NCI-H69 (cell line): ENCODE measurements around the gene TMEM169.

Source experiments
- DNase-seq: peaks from one replicate; lab custom pipeline; 2025; lab: John Stamatoyannopoulos, UW

TMEM169 gene

GRCh38 chr2:216104691-216105090 is 23.0 kb downstream of the TMEM169 start:
- DNase-seq = no peak

DNA sequence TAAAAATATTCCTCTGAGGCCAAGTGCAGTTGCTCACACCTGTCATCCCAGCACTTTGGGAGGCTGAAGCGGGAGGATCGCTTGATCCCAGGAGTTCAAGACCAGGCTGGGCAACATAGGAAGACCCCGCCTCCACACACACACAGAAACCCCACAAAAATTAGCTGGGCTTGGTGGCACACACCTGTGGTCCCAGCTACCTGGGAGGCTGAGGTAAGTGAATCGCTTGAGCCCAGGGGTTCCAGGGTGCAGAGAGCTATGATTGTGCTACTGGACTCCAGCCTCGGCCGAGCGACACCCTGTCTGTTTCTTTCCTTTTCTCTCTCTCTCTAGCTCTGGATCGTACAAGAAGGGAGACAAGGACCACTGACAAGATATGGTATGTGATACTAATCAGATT is 25.6 kb downstream of the TMEM169 start:
- DNase-seq = no peak

- DNase-seq = no peak
These were observed 26.0 kb downstream of the TMEM169 start for GRCh38 chr2:216107760-216108159.

- peak; percentile 40 for DNase-seq
These were observed 26.7 kb downstream of the TMEM169 start for GRCh38 chr2:216108310-216108966.

DNA sequence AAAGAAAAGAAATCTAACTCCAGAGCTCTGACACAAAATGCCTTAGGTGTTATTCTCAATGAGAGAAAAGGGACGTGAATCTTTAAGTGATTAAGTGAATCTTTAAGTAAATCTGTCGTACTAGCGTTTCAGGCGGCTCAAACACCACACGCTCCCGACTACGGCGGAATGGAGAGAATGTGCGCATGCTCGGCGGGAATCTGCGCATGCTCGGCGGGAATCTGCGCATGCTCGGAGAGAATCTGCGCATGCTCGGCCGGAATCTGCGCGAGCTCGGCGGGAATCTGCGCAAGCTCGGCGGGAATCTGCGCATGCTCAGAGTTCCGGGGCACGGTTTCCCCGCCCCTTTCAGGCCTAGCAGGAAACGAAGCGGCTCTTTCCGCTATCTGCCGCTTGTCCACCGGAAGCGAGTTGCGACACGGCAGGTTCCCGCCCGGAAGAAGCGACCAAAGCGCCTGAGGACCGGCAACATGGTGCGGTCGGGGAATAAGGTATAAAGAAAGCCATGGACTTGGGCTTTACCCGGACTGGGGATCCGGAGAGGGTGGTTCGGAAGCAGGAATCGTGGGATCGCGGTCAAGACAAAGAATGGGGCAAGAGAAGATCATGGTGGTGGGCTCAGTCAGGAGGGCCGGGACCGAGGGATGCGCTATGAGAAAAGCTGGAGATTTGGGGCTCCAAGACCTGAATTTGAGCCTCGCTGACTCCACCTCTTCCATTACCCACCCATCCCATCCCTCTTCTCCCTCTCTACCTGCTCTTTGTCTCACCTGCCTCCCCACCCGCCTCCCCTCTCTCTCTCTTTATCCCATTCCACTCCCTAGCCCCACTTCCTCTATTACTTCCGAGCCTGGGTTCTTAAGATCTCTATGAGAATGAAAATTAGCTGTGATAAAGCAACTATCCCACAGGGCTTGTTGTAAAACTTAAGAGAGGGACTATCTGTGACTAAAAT is 27.5 kb downstream of the TMEM169 start, which contains the start of gene XRCC5:
Gene XRCC5 (plus strand): TSS at position 382 of the 955 bp plus-strand sequence. CDS start 89 bp downstream, at position 471.
- peak; percentile 95 for DNase-seq

DNA sequence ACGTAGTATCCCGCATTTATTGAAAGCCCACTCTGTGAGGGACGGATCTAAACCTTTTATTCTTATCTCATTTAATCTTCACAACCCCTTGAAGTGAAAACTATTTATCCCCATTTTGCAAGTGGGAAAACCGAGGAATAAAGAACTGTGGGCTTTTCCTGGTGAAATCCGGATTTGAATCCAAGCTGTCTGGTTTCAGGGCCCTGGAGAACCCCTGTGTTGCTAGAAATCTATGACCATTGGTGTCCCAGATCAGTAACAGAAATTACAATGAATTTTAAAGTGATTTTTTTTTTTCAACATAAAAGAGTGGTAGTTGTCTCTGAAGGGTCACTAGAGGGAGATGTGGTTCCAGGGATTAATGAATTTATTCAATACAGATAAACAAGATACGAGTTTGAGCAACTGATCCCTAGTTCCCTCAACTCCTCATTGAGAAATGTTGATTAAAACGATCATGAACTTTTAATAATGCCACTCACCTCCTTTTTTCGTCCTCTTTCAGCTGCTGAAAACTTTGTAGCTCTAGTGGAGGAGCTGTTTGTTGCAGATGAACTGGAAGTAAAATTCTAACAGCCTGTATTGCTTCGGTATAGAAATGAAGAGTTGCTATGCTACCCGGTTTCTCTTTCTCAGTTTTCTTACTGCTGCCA is 28.4 kb downstream of the TMEM169 start:
- peak; percentile 22 for DNase-seq

GRCh38 chr2:216110620-216111019 is 28.9 kb downstream of the TMEM169 start:
- DNase-seq = no peak

GRCh38 chr2:216111122-216111521 is 29.4 kb downstream of the TMEM169 start:
- DNase-seq = no peak

DNA sequence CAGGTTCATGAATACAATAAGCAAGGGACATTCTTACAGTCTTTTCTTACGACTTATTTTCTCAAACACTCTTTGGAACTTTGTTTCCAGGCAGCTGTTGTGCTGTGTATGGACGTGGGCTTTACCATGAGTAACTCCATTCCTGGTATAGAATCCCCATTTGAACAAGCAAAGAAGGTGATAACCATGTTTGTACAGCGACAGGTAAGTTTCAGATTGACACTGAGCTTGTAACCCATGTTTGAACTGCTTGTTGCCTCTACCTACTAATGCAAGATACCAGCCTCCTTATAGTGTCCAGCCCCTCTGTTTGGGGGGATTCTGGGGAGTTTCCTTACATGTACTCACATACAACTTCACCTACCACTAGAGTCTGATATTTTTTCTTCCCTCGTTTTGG is 31.2 kb downstream of the TMEM169 start:
- DNase-seq = no peak

GRCh38 chr2:216113572-216113971 is 31.9 kb downstream of the TMEM169 start:
- DNase-seq = no peak

DNA sequence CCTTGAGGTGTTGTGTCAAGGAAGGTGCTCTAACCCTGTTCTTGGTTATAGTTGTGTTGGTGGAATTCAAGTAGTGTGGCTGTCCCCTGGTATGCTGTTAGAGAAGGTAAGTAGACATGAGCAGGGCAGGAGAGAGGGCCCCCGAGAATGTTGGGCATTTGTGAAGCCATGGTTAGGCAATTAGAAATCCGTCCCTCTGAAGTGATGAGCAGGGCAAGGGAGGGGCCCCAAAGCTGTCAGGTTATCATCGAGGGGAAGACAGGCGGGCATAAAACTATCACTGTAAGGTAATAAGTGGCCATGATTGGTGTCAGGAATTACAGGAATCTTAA is 32.6 kb downstream of the TMEM169 start:
- DNase-seq = no peak

GRCh38 chr2:216114714-216115531 is 33.2 kb downstream of the TMEM169 start:
- peak; percentile 97 for DNase-seq

GRCh38 chr2:216116418-216116817 is 34.7 kb downstream of the TMEM169 start:
- DNase-seq = peak; percentile 66

- no peak for DNase-seq
These were observed 36.0 kb downstream of the TMEM169 start for GRCh38 chr2:216117561-216118340.

- DNase-seq = no peak
These were observed 36.8 kb downstream of the TMEM169 start for GRCh38 chr2:216118474-216118873.

DNA sequence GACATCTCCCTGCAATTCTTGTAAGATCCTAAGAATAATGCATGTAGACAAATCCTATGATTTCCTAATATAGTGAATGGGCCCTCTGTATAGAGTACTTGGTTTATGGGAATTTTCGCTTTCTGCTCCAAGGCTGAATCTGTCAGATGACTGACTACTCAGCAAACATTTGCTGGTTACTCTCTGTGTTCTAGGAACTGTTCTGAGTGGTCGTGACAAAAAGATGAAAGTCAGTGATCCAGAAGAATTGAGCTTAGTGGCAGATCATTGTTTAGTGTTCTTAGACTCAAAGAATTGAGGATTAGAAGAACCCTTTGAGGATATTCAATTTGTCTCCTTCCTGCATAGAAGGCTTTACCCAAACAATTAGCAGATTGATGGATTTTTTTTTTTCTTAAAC is 37.4 kb downstream of the TMEM169 start:
- DNase-seq = no peak

DNA sequence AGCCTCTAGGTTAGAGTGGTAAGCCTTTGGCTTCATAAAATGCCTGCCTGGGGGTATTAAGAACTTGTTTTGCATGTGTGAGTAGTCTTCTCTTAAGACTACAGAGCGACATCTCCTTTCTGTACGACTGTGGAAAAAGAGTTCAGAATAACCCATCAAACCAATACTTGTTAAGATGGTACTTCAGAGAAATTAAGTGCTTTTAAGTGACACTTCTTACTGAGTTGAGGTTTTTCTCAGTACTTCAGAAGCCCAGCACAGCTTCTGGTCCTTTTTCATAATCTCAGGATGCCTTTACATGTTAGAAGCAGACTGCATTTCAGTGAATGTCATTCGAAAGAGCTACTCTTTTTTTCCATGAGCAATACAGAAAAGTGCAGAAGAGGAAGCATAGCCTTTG is 38.3 kb downstream of the TMEM169 start:
- DNase-seq = no peak

- no peak for DNase-seq
These were observed 39.5 kb downstream of the TMEM169 start for GRCh38 chr2:216121255-216121654.

- DNase-seq = no peak
These were observed 45.2 kb downstream of the TMEM169 start for GRCh38 chr2:216126943-216127342.

- DNase-seq = no peak
These were observed 48.7 kb downstream of the TMEM169 start for GRCh38 chr2:216130346-216130971.
